ENCODE data around the gene PIP5K1A. TPM values are rescaled to one million over a fixed set of nuclear protein-coding genes. Genes with fewer than 3 reads are reported as not detected.
"Not testable (repeated sequence)": the region's sequence is repeated elsewhere in the genome, so short reads cannot be mapped to it uniquely, and the experiment has no call there.

The PIP5K1A gene
- total RNA-seq, 1 experiment from 2014 or later: 88.6 TPM

DNA sequence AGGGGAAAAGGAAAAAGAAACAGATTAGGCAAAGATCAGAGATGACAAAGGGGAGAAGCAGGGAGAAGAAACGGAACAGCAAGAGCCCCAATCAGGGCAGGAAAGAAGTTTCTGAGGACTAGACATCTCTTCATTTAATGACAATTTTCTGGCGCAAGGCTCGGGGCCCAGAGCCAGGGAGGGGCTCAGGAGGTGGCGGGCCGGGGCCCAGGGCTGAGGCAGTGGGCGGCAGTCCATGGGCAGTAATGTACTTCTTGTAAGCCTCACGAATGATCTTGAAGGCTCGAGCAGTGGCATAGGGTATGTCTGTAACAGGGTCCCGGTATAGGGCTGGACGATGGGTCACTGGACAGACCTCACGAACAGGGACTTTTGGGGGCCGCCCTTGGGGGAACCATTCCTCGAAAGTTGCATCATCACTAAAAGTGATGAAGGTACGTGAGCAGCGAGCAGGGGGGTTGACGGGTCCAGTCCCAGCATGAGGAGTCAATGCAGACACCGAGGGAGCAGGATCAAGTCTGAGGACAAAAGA, 21.8 kb upstream of the PIP5K1A start:
- Mint-ChIP-seq H3K36me3 (ENCODE audit: insufficient read depth, unreplicated experiment) (peaks cover 41% of the 10 kb centered on the region), H3K27me3 (ENCODE audit: insufficient read depth, unreplicated experiment) (no peaks in the 10 kb centered on the region), H3K9me3 (ENCODE audit: unreplicated experiment) (no peaks in the 10 kb centered on the region), H3K4me1 (ENCODE audit: low read depth, unreplicated experiment) (no peaks in the 10 kb centered on the region), H3K4me3 (ENCODE audit: unreplicated experiment) (no peak overlapping the region), H3K27ac (ENCODE audit: unreplicated experiment) (no peak overlapping the region)
- Histone ChIP-seq H3K9me3 (no peaks in the 10 kb centered on the region), H3K4me3 (ENCODE audit: low read depth, low read length) (no peak overlapping the region), H3K27me3 (replicated peaks; ENCODE audit: control insufficient read depth, insufficient read depth, low read length) (no peaks in the 10 kb centered on the region), H3K4me1 (no peaks in the 10 kb centered on the region), H3K36me3 (ENCODE audit: control insufficient read depth, insufficient read depth, low read length) (peaks cover 2% of the 10 kb centered on the region)
- CTCF ChIA-PET: interaction anchor here (1.0 kb wide), 1 partner anchor 77 kb away, joined by 4 read pairs; no protein-coding TSS in a partner anchor
- no peak for DNase-seq
- intact Hi-C loops (cut with micrococcal nuclease; ENCODE audit: unreplicated experiment): no loop called here
- BruUV-seq (replicated peaks): no TSS peak
- TF ChIP-seq, protein P1, sequence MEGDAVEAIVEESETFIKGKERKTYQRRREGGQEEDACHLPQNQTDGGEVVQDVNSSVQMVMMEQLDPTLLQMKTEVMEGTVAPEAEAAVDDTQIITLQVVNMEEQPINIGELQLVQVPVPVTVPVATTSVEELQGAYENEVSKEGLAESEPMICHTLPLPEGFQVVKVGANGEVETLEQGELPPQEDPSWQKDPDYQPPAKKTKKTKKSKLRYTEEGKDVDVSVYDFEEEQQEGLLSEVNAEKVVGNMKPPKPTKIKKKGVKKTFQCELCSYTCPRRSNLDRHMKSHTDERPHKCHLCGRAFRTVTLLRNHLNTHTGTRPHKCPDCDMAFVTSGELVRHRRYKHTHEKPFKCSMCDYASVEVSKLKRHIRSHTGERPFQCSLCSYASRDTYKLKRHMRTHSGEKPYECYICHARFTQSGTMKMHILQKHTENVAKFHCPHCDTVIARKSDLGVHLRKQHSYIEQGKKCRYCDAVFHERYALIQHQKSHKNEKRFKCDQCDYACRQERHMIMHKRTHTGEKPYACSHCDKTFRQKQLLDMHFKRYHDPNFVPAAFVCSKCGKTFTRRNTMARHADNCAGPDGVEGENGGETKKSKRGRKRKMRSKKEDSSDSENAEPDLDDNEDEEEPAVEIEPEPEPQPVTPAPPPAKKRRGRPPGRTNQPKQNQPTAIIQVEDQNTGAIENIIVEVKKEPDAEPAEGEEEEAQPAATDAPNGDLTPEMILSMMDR (IDR thresholded peaks at IDR 0.05; ENCODE audit: insufficient read depth in 1 of 2, low read depth in 1 of 2, low read length in 1 of 2, severe bottlenecking in 1 of 2, unreplicated experiment in 1 of 2): no peak
- POLR2A ChIA-PET: no interaction called here

DNA sequence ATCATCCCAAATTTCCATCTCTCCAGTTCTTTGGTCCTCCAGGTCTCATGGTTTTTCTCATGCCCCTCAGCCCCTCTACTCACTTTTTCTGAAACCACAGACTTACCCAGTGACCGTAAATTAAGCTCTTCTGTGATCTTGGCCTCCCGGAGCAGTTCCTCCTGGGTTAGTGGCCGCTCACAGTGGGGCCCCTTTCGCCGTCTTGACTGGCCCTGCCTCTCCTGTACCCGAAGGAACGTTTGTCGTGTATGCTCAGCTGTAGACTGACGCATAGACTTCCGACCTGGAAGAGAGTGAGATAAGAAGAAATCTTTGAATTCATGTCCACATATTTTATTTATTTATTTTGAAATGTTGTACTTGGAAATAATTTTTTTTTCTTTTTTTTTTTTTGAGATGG, 14.1 kb upstream of the PIP5K1A start:
- intact Hi-C loops (cut with micrococcal nuclease; ENCODE audit: unreplicated experiment): no loop called here
- no peak overlapping the region for H3K4me3 Mint-ChIP-seq (ENCODE audit: unreplicated experiment)
- H3K4me1 Mint-ChIP-seq (ENCODE audit: low read depth, unreplicated experiment): peaks cover 8% of the 10 kb centered on the region
- POLR2A ChIA-PET: no interaction called here
- no peak for DNase-seq
- no peak overlapping the region for H3K27ac Mint-ChIP-seq (ENCODE audit: unreplicated experiment)
- peaks cover 2% of the 10 kb centered on the region for H3K36me3 ChIP-seq (ENCODE audit: control insufficient read depth, insufficient read depth, low read length)
- H3K9me3 ChIP-seq: no peaks in the 10 kb centered on the region
- 0 out of 2 replicates have a peak, but pooled peaks cover 8% of the 10 kb centered on the region for H3K4me1 ChIP-seq
- no TSS peak for BruUV-seq (replicated peaks)
- no peaks in the 10 kb centered on the region for H3K27me3 ChIP-seq (replicated peaks; ENCODE audit: control insufficient read depth, insufficient read depth, low read length)
- no peak overlapping the region for H3K4me3 ChIP-seq (ENCODE audit: low read depth, low read length)
- H3K27me3 Mint-ChIP-seq (ENCODE audit: insufficient read depth, unreplicated experiment): no peaks in the 10 kb centered on the region
- H3K36me3 Mint-ChIP-seq (ENCODE audit: insufficient read depth, unreplicated experiment): peaks cover 59% of the 10 kb centered on the region
- no peaks in the 10 kb centered on the region for H3K9me3 Mint-ChIP-seq (ENCODE audit: unreplicated experiment)
- TF ChIP-seq, protein P1 (IDR thresholded peaks at IDR 0.05; ENCODE audit: insufficient read depth in 1 of 2, low read depth in 1 of 2, low read length in 1 of 2, severe bottlenecking in 1 of 2, unreplicated experiment in 1 of 2): no peak
- CTCF ChIA-PET: interaction anchor here (0.7 kb wide), 1 partner anchor 16 kb away, joined by 4 read pairs; no protein-coding TSS in a partner anchor

DNA sequence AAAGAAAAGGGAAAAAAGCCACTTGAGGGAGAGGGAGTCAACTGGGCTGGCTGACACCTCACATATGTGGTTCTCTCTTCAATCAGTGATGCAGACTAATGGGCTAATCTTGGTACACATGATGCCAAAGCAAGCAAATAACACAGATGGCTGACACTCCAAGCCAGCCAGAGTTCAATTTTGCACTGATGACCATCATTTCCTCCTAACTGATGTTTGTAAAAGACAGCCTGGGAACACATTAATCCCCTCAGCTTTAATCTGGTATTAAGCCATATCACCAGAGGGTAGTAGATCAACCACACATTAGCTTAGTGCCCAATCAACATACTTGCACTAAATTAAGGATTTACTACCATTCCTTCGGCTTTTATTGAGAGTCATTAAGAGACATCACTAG, 11.1 kb upstream of the PIP5K1A start:
- H3K4me3 Mint-ChIP-seq (ENCODE audit: unreplicated experiment): no peak overlapping the region
- no peak for DNase-seq
- ChIA-PET POLR2A (no interaction called here), CTCF (no interaction called here)
- H3K27ac Mint-ChIP-seq (ENCODE audit: unreplicated experiment): no peak overlapping the region
- BruUV-seq (replicated peaks): no TSS peak
- Histone ChIP-seq H3K4me3 (ENCODE audit: low read depth, low read length) (no peak overlapping the region), H3K27me3 (replicated peaks; ENCODE audit: control insufficient read depth, insufficient read depth, low read length) (no peaks in the 10 kb centered on the region), H3K36me3 (ENCODE audit: control insufficient read depth, insufficient read depth, low read length) (peaks cover 2% of the 10 kb centered on the region; the same call in 1 of the 2 replicates), H3K4me1 (0 out of 2 replicates have a peak, but pooled peaks cover 9% of the 10 kb centered on the region), H3K9me3 (no peaks in the 10 kb centered on the region)
- intact Hi-C loops (cut with micrococcal nuclease; ENCODE audit: unreplicated experiment): no loop called here
- H3K36me3 Mint-ChIP-seq (ENCODE audit: insufficient read depth, unreplicated experiment): peaks cover 47% of the 10 kb centered on the region
- H3K4me1 Mint-ChIP-seq (ENCODE audit: low read depth, unreplicated experiment): peaks cover 8% of the 10 kb centered on the region
- no peaks in the 10 kb centered on the region for H3K9me3 Mint-ChIP-seq (ENCODE audit: unreplicated experiment)
- H3K27me3 Mint-ChIP-seq (ENCODE audit: insufficient read depth, unreplicated experiment): no peaks in the 10 kb centered on the region
- TF ChIP-seq, protein P1 (IDR thresholded peaks at IDR 0.05; ENCODE audit: insufficient read depth in 1 of 2, low read depth in 1 of 2, low read length in 1 of 2, severe bottlenecking in 1 of 2, unreplicated experiment in 1 of 2): no peak

DNA sequence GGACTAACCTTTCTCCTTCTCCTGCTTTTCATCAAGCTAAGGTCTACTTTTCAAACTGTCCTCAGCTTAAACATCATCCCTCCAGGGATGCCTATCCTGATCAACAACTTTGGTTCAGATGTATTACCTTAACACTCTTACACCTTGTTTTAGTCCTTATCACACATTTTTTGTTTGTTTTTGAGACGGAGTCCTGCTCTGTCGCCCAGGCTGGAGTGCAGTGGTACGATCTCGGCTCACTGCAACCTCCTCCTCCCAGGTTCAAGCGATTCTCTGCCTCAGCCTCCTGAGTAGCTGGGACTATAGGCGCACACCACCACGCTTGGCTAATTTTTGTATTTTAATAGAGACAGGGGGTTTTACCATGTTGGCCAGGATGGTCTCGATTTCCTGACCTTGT, 9.7 kb upstream of the PIP5K1A start:
- BruUV-seq (replicated peaks); intact Hi-C loops (cut with micrococcal nuclease; ENCODE audit: unreplicated experiment); DNase-seq; H3K27me3 ChIP-seq (replicated peaks; ENCODE audit: control insufficient read depth, insufficient read depth, low read length); H3K27me3 Mint-ChIP-seq (ENCODE audit: insufficient read depth, unreplicated experiment); CTCF ChIA-PET; H3K4me1 Mint-ChIP-seq (ENCODE audit: low read depth, unreplicated experiment); H3K9me3 Mint-ChIP-seq (ENCODE audit: unreplicated experiment); H3K36me3 ChIP-seq (ENCODE audit: control insufficient read depth, insufficient read depth, low read length); H3K4me1 ChIP-seq; H3K9me3 ChIP-seq: not testable (repeated sequence)
- POLR2A ChIA-PET: interaction anchor here (1.2 to 1.4 kb wide), 2 partner anchors 22 to 492 kb away, joined by 3 to 9 read pairs; partner anchors contain the start of genes GOLPH3L, LYSMD1 and SCNM1
- peak overlapping the region; percentile 91 for H3K27ac Mint-ChIP-seq (ENCODE audit: unreplicated experiment)
- H3K4me3 Mint-ChIP-seq (ENCODE audit: unreplicated experiment): peak overlapping the region; percentile 85
- H3K4me3 ChIP-seq (ENCODE audit: low read depth, low read length): peak overlapping the region; percentile 48
- H3K36me3 Mint-ChIP-seq (ENCODE audit: insufficient read depth, unreplicated experiment): peaks cover 35% of the 10 kb centered on the region

Measured in Caco-2 (cell line).